ENCODE data around the gene CACNA1E.

GRCh38 chr1:181541947-181542346, 58.6 kb downstream of the CACNA1E start:
- no peak for TF ChIP-seq CTCF (IDR thresholded peaks at IDR 0.05; ENCODE audit: poor library complexity)
- TF ChIP-seq EZH2phosphoT487 (IDR thresholded peaks at IDR 0.05; ENCODE audit: low read depth, severe bottlenecking, unreplicated experiment): no peak
- no peak for TF ChIP-seq EZH2 (IDR thresholded peaks at IDR 0.05; ENCODE audit: borderline replicate concordance)

Data from hepatocyte (in vitro differentiated cells).